Measurements from ENCODE around the gene TAS2R14. TPM values are rescaled to one million over a fixed set of nuclear protein-coding genes. Genes with fewer than 3 reads are reported as not detected.

TAS2R14 gene
- total and polyA plus RNA-seq, 2 of the 8 experiments (the other 6 are each of a cell fraction or from before 2014, with no cell fraction given), result 0.80 to 1.1 TPM

- Histone ChIP-seq H3K79me1 (ENCODE audit: low read depth, low read length) (no peaks in the 10 kb centered on the region), H3K56ac (replicated peaks; ENCODE audit: insufficient read length, low read depth, low read length) (no peak overlapping the region), H2BK5ac (ENCODE audit: low read depth, low read length) (no peak overlapping the region), H3K23me2 (ENCODE audit: low read depth, low read length) (no peaks in the 10 kb centered on the region), H4K8ac (ENCODE audit: extremely low read depth, insufficient read depth, low read length) (no peak overlapping the region), H3K14ac (ENCODE audit: insufficient read length) (no peak overlapping the region), H4K91ac (replicated peaks; ENCODE audit: insufficient read length, low read length) (no peak overlapping the region), H3K36me3 (ENCODE audit: control insufficient read depth in 2 of 4, insufficient read depth in 4 of 4, low read length in 3 of 4) (peaks cover 0 to 7% (median 0%) of the 10 kb centered on the region in 4 experiments; a peak in 2 of 8 replicates), H2AK5ac (ENCODE audit: low read depth, low read length) (no peak overlapping the region), H3K18ac (ENCODE audit: extremely low read depth, low read length) (no peak overlapping the region), H3K4me3 (ENCODE audit: extremely low read depth in 1 of 4, insufficient read depth in 2 of 4, low read depth in 3 of 4, low read length in 4 of 4) (no peak overlapping the region), H2BK15ac (ENCODE audit: low read length) (no peak overlapping the region), H3K4me2 (ENCODE audit: insufficient read depth in 1 of 2, low read depth in 2 of 2, low read length in 2 of 2) (no peak overlapping the region), H4K5ac (ENCODE audit: insufficient read length, low read depth, low read length) (no peak overlapping the region), H2BK20ac (ENCODE audit: low read length) (no peak overlapping the region), H3K27me3 (replicated peaks in 1 of 4; ENCODE audit: control insufficient read depth in 3 of 4, extremely low read depth in 1 of 4, insufficient read depth in 3 of 4, low read length in 3 of 4) (no peaks in the 10 kb centered on the region), H4K20me1 (replicated peaks in 1 of 2; ENCODE audit: control insufficient read depth in 1 of 2, insufficient read depth in 2 of 2, low read length in 2 of 2) (no peaks in the 10 kb centered on the region), H3K9ac (replicated peaks in 1 of 4; ENCODE audit: extremely low read depth in 1 of 4, low read depth in 3 of 4, low read length in 3 of 4) (no peak overlapping the region), H2AFZ (ENCODE audit: low read length) (no peak overlapping the region), H3K23ac (ENCODE audit: insufficient read length) (no peak overlapping the region), H3K27ac (ENCODE audit: low read depth, low read length) (no peak overlapping the region), H3K79me2 (ENCODE audit: control insufficient read depth in 1 of 2, insufficient read depth in 2 of 2, low read length in 2 of 2) (peaks cover 0 to 3% of the 10 kb centered on the region in 2 experiments; a peak in 1 of 4 replicates), H3K4me1 (replicated peaks in 1 of 4; ENCODE audit: control insufficient read depth in 3 of 4, insufficient read depth in 4 of 4, low read length in 3 of 4) (no peaks in the 10 kb centered on the region), H2BK120ac (replicated peaks; ENCODE audit: low read depth, low read length) (no peak overlapping the region), H2BK12ac (ENCODE audit: low read depth, low read length) (no peak overlapping the region), H3K9me3 (ENCODE audit: insufficient read depth in 2 of 2, low read depth in 1 of 2, low read length in 1 of 2) (peaks cover 7 to 8% of the 10 kb centered on the region in 2 experiments; a peak in 2 of 4 replicates), H3K4ac (replicated peaks; ENCODE audit: insufficient read length, low read depth, low read length) (no peak overlapping the region)
- POLR2A ChIA-PET (ENCODE audit: partially characterized antibody), result no interaction called here
- WGBS, 2 experiments (ENCODE audit: extremely low coverage in 1 of 2, insufficient coverage in 1 of 2, insufficient read length in 1 of 2, insufficient replicate concordance in 2 of 2, low coverage in 1 of 2, low lambda C conversion rate in 2 of 2, missing lambda C conversion rate in 1 of 2), result 98% methylated on average over 4 of the region's 4 CpGs; no CpG with 5 or more reads in 1 of the 2 experiments
- DNase-seq (ENCODE audit: low read depth in 1 of 2, low spot score in 2 of 2) (no peak), FAIRE-seq (no peak)
- CTCF ChIA-PET (ENCODE audit: partially characterized antibody), result interaction anchor here (2.0 kb wide), 1 partner anchor 10 kb away, joined by 6 read pairs; no protein-coding TSS in a partner anchor
- TF ChIP-seq HDAC2 (IDR thresholded peaks at IDR 0.05; ENCODE audit: borderline replicate concordance in 1 of 2, low read depth in 2 of 2, low read length in 2 of 2), result no peak
- no peak for TF ChIP-seq SP2 (IDR thresholded peaks at IDR 0.05; ENCODE audit: low read length)
- TF ChIP-seq EGR1 (IDR thresholded peaks at IDR 0.05; ENCODE audit: borderline replicate concordance, low read depth, low read length), result no peak
- no peak for TF ChIP-seq POU5F1 (IDR thresholded peaks at IDR 0.05; ENCODE audit: low read depth, low read length)
- no peak for TF ChIP-seq TAF7 (optimal IDR thresholded peaks at IDR 0.05; ENCODE audit: borderline replicate concordance, low read depth, low read length)
- no peak for TF ChIP-seq RAD21 (IDR thresholded peaks at IDR 0.05 in 1 of 2, conservative IDR thresholded peaks at IDR 0.05 in 1 of 2; ENCODE audit: low read depth in 2 of 2, low read length in 2 of 2)
- no peak for TF ChIP-seq NRF1 (IDR thresholded peaks at IDR 0.05; ENCODE audit: low read depth, low read length)
- no peak for TF ChIP-seq ATF2 (IDR thresholded peaks at IDR 0.05; ENCODE audit: low read length)
These were observed 13.6 kb upstream of the TAS2R14 start for GRCh38 chr12:10952645-10953044.

Measured in H1 (cell line).